IPS DF 4.7 (cell line): ENCODE measurements around the gene LRRC10B.
"Not testable (repeated sequence)": the region's sequence is repeated elsewhere in the genome, so short reads cannot be mapped to it uniquely, and the experiment has no call there.

Source experiments
- DNase-seq: peaks from one replicate; pipeline ENCODE4 v3.0.0-alpha.2; 2013; ENCODE audit warnings: low spot score; ENCODE audit errors: extremely low read depth

Gene LRRC10B

GRCh38 chr11:61507962-61508861, at the start of gene LRRC10B:
TSS of gene LRRC10B (plus strand) at chr11:61508749. CDS start at chr11:61508999, 250 bp downstream.
- no peak for DNase-seq

GRCh38 chr11:61460474-61460881, 48.1 kb upstream of the LRRC10B start:
- no peak for DNase-seq

GRCh38 chr11:61460986-61461385, 47.6 kb upstream of the LRRC10B start:
- DNase-seq = no peak

- DNase-seq = not testable (repeated sequence)
These were observed 40.9 kb upstream of the LRRC10B start for GRCh38 chr11:61467602-61468001.

- DNase-seq = no peak
These were observed 40.5 kb upstream of the LRRC10B start for GRCh38 chr11:61468002-61468401.

- no peak for DNase-seq
These were observed 36.3 kb upstream of the LRRC10B start for GRCh38 chr11:61472282-61472681.

GRCh38 chr11:61472868-61473267, 35.7 kb upstream of the LRRC10B start:
- no peak for DNase-seq

- DNase-seq = no peak
These were observed 35.1 kb upstream of the LRRC10B start for GRCh38 chr11:61473370-61474012.

GRCh38 chr11:61474013-61474643, 34.4 kb upstream of the LRRC10B start:
- no peak for DNase-seq

GRCh38 chr11:61475433-61475832, 33.1 kb upstream of the LRRC10B start:
- no peak for DNase-seq

- no peak for DNase-seq
These were observed 32.2 kb upstream of the LRRC10B start for GRCh38 chr11:61476371-61476770.

- no peak for DNase-seq
These were observed 31.4 kb upstream of the LRRC10B start for GRCh38 chr11:61477126-61477525.

GRCh38 chr11:61477727-61478148, 30.8 kb upstream of the LRRC10B start:
- DNase-seq = no peak

- DNase-seq = not testable (repeated sequence)
These were observed 29.0 kb upstream of the LRRC10B start for GRCh38 chr11:61479360-61480058.

- no peak for DNase-seq
These were observed 28.1 kb upstream of the LRRC10B start for GRCh38 chr11:61480261-61480993.

- no peak for DNase-seq
These were observed 27.6 kb upstream of the LRRC10B start for GRCh38 chr11:61480994-61481335.

- no peak for DNase-seq
These were observed 26.7 kb upstream of the LRRC10B start for GRCh38 chr11:61481806-61482205.

GRCh38 chr11:61482513-61482912, 26.0 kb upstream of the LRRC10B start:
- DNase-seq = no peak

- no peak for DNase-seq
These were observed 24.0 kb upstream of the LRRC10B start for GRCh38 chr11:61484541-61484940.

GRCh38 chr11:61485080-61485479, 23.5 kb upstream of the LRRC10B start:
- DNase-seq = no peak
